GM21381 (cell line): ENCODE measurements around the gene PEAK1.
"Not testable (repeated sequence)": the region's sequence is repeated elsewhere in the genome, so short reads cannot be mapped to it uniquely, and the experiment has no call there.

Source experiments
- ATAC-seq: cut with Tn5 transposase; IDR thresholded peaks from one replicate; pipeline ENCODE4 v1.9.1; 2021; ENCODE audit warnings: mild to moderate bottlenecking, moderate library complexity; ENCODE audit not compliant: unreplicated experiment

The PEAK1 gene

DNA sequence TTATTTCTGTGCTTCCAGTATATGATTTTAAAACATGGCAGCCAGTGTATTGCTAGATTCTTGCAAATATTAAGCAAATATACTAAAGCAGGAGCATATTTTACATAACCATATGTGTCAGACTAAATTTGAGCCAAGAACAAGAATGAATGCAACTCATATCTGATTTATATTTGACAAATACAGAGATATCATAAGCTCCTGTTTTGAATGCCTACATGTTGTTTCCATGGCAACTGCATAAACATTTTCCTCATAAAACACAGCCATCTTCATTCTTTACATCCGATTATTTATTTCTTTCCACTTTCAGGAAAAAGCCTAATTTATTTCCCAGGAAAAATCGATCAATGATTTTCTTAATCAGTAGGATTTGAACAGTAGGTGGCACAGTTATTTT is 176.8 kb downstream of the PEAK1 start:
- no peak for ATAC-seq

DNA sequence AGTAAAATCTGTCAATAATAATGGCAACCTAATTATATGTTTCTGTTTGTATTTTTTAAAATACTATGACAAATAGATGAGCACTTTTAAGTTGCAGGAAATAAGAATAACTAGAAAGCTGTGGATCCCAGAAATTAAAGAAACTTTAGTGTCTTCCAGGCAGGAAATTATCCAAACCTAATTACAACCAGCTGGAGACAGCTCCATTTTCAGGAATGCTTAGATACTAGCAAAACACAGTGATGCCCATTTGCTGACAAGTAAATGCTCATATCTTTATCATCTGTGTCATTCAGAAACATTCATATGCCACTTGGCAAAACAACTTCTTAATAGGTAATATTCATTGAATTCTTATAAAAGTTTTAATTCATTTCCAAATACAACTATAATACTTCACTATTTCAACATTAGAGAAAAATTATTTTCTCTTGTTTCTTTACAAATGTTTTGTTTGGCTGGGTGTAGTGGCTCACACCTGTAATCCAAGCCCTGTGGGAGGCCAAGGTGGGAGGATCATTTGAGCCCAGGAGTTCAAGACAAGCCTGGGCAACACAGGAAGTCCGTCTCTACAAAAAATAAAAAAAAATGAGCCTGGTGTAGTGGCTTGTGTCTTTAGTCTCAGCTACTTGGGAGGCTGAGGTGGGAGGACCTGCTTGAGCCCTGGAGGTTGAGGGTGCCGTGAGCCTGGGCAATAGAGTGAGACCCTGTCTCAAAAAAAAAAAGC is 179.9 kb downstream of the PEAK1 start:
- no peak for ATAC-seq

DNA sequence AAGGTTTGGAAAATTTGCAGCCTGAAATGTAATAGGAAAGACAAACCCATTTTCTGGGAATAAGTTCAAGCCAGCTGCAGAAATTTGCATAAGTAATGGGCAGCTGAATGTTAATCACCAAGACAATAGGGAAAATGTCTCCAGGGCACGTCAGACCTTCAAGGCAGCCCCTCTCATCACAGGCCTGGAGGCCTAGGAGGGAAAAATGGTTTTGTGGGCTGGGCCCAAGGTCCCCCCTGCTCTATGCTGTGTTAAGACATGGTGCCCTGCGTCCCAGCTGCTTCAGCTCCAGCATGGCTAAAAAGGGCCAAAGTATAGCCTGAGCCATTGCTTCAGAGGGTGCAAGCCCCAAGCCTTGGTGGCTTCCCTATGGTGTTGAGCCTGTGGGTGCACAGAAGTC is 184.3 kb downstream of the PEAK1 start:
- no peak for ATAC-seq

DNA sequence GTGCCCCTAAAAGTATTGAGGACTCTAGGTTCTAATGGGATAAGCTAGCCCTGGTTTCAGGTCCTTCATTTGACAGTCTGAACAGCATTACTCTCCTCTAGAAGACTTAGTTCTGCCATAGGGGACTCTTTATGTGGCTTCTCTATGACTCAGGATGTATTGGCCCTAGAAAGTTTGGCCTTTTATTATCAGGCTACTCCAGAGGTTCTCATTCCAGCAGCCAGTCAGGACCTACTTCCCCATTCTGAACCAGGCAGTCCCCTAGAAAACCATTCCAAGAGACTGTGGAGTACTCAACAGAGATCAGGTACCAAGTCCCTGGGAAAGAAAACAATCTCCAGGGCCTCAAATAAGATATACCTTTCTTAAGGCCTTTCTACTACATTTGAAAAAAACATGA is 191.1 kb downstream of the PEAK1 start:
- no peak for ATAC-seq

DNA sequence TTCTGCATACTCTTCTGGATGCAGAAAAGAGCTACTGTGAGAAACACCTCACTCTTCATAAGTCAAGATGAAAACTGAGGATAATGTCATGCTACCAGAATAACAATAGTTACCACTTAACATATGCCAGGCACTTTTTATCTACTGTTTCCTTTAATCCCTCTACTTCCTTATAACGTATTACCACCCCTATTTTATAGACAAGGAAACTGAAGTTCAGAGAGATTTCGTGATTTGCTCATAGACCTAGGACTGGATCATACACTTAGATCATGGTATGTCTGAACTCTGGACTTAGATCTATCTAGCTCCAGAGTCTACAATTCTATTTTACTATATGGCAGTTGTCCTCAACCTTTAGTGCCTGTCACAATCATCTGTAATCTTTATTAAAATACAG is 193.3 kb downstream of the PEAK1 start:
- no peak for ATAC-seq

DNA sequence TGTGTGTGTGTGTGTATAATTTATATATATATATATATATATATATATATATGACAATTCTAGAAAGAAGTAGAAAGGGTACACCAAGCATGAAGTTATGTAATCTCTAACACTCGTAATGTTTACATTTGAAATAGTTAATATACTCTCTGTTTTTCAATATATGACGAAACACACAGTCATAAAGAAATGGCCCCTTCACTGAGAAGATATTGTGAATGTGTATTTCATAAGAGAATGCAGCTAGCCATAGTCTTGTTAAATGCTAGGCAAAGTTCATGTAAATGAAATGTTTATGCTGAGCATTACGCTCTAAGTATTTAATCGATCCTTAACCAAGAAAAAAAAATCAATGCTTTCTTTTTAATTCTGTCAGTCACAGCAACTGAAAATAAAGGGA is 194.3 kb downstream of the PEAK1 start:
- no peak for ATAC-seq

DNA sequence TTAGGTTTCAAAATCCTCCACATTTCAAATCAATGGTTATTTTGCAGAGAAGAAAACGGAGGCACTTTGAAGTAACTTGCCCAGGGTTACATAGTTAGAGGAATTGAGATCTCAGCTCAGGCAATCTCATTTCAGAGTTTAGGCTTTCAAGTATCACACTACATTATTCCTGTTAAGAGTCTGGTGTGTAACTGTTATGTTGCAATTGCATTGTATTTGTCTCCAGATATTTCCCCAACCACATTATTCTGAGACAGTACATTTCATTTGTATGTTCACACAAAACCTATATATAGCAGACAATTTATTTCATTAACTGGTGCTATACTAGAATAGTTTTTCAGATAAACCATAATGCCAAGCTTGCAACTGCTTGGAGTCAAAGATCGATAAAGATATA is 194.8 kb downstream of the PEAK1 start:
- ATAC-seq: no peak

DNA sequence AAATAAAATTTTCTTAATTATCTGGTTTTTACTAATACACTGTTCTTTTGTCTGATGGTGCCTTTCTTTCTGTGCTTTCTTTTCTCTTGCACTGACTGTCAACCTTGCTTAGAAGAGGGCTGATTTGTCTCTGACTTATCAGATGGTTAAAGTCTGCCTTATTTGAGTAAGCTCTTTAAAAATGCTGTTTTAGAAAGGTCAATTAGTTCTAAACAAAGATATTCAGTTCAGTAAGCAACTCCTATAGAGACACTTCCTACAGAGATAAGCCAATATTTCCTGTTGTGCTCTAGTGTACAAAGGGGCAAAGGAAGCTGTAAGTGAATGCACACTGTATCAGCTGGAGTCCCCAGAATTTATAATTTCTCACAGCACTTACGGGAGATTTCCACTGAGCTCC is 195.6 kb downstream of the PEAK1 start:
- no peak for ATAC-seq

DNA sequence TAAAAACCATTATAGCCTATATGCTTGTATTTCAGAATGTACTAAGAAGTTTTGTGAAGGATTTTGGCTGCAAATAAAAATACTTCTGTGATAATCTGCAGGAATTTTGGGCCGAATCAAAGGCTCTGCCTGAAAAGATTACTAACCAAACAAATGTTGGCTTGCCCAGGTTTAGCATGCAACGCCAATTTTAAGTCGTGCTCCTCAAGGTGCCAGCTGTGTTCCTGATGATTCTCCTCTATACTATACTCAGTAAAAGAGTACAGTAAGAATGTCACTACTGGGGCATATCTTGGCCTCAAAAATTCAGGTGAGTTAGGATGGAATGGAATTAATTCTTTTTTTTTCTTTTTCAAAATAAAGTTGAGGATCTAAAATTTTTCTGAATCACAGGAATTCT is 198.2 kb downstream of the PEAK1 start:
- ATAC-seq: no peak

DNA sequence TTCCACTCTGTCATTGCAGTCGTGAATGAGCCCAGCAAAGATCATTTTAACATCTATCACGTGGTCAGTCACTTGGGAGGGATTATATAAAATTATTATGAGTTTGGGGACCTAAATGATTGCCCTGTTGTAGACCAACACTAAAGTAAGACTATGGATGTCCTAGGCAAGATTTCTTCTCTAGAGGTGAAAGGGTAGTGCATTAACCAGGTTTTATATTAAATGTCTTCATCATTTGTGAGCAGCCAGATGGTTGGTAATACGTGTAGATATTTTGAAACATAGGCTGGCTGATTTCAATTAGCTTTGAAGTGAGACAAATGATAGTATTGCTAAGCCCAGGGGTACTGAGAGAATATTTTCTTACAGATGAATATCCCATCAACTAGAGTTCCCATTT is 198.7 kb downstream of the PEAK1 start:
- no peak for ATAC-seq

DNA sequence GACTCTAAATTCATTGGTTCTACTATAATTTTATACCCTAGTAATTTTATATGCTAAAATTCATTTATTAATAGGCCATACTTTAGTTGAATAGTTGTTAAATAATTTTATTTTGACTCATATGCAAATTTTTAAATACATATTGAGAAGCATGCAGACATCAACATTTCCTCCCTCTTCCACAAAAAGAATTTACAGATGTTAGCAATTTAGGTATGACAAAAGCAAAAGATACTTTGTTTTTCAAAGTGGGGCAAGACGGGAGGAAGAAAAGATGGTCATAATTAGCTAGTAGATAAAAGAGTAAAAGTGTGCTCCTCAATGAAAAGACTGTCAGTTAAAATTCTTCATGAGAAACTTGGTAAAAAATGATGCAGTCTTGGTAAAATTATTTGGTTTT is 200.1 kb downstream of the PEAK1 start:
- no peak for ATAC-seq

DNA sequence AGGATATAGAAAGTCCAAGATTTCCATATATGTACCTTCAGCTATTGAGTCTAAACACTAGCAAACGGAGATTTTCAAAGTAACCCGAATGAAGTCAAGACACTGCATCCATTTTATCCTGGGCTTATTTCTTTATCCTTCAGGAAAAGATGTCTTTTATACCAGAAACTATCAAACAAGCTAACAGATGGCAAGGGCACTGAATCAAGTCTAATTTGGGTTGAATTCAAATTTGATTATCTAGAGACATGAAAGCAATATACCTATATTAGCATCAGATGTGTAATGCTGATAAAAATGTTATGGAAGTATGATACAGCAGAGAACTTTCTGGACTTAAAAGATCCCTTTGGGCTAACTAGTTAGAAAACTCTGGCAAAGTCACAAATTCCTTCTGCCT is 210.7 kb downstream of the PEAK1 start:
- ATAC-seq: no peak

DNA sequence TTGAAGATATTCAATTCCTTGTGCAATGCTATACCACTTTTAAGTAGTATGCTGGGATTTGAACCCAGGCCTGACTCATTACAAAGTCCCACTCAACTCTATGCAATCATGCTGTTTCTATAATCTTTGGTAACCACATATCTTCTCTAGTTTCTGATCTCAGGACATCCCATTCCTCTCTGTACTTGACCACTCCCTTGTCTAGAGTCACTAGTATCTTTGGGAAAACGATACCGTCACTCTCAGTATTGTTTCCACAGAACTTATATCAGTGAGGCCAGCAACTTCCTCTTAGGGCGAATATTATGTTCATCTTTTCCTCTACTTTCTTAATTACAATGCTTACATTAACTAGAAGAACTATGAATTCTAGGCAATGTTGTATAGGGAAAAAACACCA is 211.7 kb downstream of the PEAK1 start:
- no peak for ATAC-seq

DNA sequence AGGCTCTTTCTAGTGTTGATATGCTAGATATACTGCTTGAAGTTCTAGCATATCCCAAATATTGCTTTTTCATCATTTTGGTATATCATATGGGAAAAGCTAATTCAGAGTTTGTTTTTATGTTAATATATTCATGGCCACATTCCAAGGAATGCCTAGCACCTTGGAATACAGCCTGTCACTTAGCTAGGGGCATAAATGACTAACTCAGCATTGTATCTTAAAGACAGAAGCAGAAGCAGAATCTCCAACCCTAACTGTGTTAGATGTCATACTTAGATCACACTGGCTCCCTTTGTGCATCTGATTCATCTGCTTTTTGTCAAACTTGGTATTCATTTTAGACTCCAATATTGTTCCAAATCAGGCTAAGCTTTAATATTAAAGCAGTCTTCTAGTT is 218.2 kb downstream of the PEAK1 start:
- no peak for ATAC-seq

DNA sequence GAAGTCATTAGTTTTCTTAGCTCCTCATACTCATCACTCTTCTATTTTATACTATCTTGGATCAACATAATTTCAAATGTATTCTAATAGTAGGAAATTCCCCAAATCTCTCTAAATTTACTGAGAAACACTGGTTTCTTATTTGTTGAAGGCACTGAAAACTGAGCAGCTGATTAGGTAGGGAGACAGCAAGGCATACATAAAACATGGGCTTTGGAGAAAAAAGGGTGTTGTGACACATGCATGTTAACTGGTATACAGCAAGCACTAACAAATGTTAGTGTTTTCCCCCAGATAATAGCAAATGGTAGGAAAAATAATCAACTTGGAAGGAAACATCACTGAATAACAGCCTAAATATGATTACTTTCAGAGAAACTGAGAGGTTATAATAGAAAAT is 223.5 kb downstream of the PEAK1 start:
- no peak for ATAC-seq

DNA sequence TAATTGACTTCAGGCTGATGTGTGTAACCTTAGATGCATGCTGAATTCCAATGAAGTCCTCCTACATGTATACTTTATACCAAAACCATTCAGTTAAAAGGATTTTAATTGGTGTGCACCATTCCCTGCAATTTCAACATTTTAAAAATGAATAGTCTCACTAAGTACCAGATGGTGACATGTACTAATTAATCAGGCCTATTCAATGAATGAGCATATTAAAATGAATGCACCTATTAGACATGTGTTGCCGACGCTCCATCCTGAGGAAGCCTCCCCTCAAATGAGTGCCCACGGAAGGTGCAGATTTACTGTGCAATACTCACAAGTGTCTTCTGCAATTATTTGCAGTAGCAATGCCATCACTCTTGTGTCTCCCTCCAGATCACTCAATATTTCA is 224.3 kb downstream of the PEAK1 start:
- no peak for ATAC-seq

DNA sequence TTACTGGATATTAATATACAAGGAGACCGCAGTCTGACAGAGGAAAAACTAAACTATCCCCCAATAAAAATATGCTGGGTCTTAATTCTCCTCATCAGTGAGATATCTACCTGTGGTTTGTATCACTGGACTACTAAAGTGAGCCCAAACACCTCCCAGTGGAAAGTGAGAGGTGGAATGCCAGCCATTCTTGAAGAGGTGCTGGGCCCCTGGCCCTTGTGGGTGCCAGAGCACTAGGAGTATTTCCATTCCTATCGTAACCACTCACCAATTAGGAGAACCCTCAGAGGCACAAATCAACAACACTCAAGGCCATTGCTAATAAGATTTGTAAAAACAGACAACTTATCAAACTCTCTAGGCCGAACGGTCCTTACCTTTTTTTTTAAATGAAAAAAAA is 227.5 kb downstream of the PEAK1 start:
- ATAC-seq: no peak

DNA sequence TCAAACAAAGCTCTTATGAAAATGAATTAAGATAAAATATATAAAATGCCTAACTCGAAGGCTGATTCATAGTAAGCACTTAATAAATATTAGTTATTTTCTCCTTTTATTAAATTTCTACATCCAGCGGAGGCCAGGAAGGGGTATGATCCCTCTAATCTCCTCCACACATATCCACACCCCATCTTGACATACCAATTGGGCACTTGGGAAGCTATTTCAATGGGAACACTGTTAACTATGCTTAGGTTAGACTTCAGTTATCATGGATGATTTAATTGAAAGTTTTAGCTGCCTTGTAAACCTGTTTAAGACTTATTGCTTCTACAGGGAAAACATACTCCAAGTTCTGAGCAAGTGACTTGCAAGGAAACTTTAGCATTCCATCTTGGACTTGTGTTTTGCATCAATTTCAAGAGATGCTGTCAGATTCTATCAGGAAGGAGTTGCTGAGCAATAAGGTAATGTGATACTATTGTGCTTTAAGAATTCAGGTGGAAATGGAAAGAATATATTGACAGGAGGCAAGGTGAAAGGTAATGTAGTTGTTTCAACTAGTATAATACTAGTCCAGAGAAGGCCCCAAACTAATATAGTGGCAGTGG is 228.6 kb downstream of the PEAK1 start:
- no peak for ATAC-seq

DNA sequence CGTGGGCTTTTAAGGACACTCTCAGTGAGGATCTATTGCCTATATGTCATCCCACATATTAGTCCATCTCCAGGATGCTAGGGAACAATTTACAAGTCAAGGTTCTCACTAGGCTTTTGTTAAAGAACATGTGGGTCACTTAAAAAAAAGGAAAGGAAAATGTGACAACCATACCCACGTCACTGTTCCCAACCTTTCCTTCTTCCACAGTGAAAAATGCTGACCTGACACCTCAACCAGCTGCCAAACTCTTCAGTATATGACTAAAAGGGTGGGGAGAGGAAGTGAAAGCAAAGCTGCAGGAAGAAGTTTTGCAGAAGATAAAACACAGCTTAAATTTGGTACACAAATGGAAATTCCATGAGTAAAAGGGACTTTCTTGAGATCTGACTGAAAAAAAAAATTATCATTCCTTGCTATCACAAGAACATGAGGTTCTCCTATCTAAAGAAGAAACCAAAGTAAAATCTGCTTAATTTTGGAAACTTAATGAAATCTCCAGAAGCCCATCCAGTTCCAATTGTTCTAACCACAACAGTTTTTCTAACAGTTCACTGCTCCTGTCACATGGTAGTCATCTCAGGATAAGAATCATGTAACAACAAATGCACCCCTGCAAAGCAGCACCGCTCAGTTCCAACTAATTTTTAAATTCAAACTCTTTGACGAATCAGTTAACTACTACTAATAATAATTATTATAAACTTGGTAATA is 232.0 kb downstream of the PEAK1 start:
- peak; percentile 60 for ATAC-seq

DNA sequence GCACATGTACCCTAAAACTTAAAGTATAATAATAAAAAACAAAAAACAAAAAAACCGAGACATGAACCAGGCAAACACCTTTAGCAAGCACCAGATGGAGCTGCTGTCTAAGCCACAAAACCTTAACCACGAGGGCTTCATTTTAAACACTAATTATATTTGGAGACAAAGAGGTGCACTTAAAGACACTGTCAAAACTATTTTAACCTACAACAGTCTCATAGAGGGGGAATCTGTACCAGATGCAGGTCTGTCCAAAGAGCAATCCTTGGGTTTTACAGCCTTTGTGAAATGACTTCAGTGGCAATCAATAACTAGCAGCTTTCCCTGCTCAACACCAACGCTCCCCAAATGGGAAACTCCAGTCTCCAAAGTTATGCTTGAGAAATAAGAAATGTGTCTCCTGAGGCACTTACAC is 233.3 kb downstream of the PEAK1 start:
- no peak for ATAC-seq

DNA sequence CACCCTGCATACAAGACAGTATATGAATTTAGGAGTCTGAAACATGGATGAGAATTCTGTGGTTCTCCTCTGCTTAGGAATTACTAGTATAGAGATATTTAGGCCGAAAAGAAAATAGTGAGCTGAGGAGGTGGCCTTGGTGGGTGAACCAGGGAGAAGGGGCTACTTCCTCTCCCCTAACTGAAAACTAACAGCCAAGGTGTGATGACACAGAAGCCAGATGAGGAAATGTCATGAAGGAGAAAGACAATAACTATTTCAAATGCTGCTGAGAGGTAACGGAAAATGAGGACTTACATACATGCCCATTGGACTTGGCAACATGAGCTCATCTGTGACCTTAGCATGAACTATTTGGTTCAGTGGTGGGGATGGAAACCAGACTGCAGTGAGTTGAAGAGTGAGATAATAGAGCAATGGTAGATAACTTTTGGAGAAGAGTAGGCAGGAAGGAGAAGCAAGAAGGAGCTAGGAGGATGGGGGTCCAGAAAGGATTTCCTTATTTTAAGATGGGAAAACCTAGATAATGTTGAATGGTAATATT is 234.6 kb downstream of the PEAK1 start:
- no peak for ATAC-seq

DNA sequence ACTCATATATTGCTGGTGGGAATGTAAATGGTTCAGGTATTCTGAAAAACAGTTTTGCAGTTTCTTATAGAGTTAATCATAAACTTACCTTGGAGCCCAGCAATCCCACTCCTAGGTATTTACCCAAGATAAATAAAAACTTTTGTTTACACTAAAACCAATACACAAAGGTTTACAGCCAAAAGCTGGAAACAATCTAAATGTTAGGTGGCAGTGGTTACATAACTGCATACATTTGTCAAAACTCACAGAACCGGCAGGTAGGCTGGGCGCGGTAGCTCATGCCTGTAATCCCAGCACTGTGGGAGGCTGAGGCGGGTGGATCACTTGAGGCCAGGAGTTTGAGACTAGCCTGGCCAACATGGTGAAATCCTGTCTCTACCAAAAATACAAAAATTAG is 235.6 kb downstream of the PEAK1 start:
- not testable (repeated sequence) for ATAC-seq
